Measurements from ENCODE around the gene SLC25A30.

GRCh38 chr13:45356966-45357672 lies 61.1 kb downstream of the SLC25A30 start:
- TF ChIP-seq EZH2 (IDR thresholded peaks at IDR 0.05) (no peak), CTCF (IDR thresholded peaks at IDR 0.05) (no peak), EZH2phosphoT487 (IDR thresholded peaks at IDR 0.05) (no peak)
